Bronchial epithelial cell (primary cell): ENCODE measurements around the gene CCNL1. TPM values are rescaled to one million over a fixed set of nuclear protein-coding genes. Genes with fewer than 3 reads are reported as not detected.

Experiments
- DNase-seq: peaks from one replicate; pipeline ENCODE4 v3.0.0-alpha.2; 2010; ENCODE audit warnings: low read depth
- FAIRE-seq: peaks from 2 replicates; lab custom pipeline; 2011; peaks lifted over from hg19 to GRCh38; lab: Jason Lieb, UNC
- H3K27me3 ChIP-seq: 2 replicates; pipeline ENCODE4 v1.5.1; 2011; ENCODE audit warnings: low read length; ENCODE audit not compliant: control insufficient read depth, insufficient read depth
- H3K36me3 ChIP-seq: 2 replicates; pipeline ENCODE4 v1.5.1; 2011; ENCODE audit warnings: low read length; ENCODE audit not compliant: control insufficient read depth, insufficient read depth
- H3K4me3 ChIP-seq: 2 replicates; pipeline ENCODE4 v1.5.1; 2011; ENCODE audit warnings: mild to moderate bottlenecking, low read depth, low read length, control low read depth
- CTCF ChIP-seq: IDR thresholded peaks from 2 replicates; pipeline ENCODE4 v1.5.1; 2011; ENCODE audit warnings: mild to moderate bottlenecking, moderate library complexity, low read length, control low read depth, inconsistent platforms; ENCODE audit not compliant: insufficient read depth, severe bottlenecking
- total RNA-seq: library from RNA; depleted of rRNA; stranded (reverse); fragments of >200 nt; gene quantifications from 2 replicates; pipeline ENCODE4 v1.2.1, GENCODE V29; 2014

The CCNL1 gene
- total RNA-seq, 1 donor from 2014 or later: 107 TPM

DNA sequence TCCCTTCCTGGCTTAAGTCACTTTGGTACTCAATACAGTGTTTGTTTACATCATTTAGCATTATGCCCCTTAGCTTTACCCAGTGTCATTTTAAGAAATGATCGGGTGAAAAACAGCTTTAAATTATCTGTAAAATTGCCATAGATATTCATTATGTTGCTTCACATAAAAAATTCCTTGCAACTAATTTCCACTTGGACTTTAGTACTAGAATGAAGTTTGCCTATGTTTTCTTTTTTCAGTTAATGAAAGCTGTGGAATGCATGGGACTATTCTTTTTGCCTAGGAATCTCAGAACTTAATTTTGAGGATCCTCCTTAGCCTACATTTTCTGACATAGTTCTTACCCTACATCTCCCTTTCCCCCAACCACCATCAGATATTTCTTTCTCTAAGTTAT, 38.4 kb downstream of the CCNL1 start:
- H3K4me3 ChIP-seq: no peak overlapping the region
- no peaks in the 10 kb centered on the region for H3K27me3 ChIP-seq
- no peaks in the 10 kb centered on the region for H3K36me3 ChIP-seq
- no peak for TF ChIP-seq CTCF
- DNase-seq (no peak), FAIRE-seq (no peak)

DNA sequence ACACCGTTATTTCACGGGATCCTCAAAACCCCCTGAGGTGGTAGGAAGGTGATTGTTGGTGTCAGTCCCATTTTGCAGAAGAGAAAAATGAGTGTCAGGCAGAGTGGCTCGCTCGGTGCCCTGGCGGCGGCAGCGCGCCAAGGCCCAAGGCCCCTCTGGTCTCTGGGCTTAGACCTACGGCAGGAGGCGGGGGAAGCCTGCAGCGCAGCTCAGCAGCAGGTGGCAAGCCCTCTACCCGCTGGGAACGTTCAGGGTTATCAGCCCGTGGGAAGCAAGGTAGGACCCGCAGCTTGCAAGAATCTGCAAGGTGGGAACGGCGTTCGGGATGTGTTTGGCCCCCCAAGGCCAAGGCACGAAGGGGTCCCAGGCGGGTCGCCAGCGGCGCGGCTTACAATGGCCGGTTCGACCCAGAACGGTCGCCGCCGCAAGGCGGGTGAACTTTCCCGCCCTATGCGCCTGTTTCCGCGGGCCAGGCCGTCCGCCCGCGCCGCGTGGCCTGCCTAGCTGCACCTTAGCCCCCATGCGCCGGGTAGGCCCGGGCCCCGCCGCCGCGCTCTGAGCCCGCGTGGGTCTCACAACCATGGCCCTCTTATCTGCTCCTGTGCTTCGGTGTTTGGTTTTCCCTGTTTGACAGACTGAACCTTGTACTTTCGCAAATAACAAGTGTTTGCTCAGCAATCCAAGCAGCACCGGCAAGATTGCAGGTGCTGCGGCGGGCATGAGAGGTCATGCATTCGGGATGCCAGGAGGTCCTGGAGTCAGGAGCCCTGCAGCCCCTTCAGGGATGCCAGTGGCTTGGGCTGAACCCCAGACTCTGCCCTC, 39.7 kb downstream of the CCNL1 start:
- H3K27me3 ChIP-seq: no peaks in the 10 kb centered on the region
- DNase-seq: no peak
- no peak overlapping the region for H3K4me3 ChIP-seq
- no peak for FAIRE-seq
- no peaks in the 10 kb centered on the region for H3K36me3 ChIP-seq
- TF ChIP-seq CTCF: peak; percentile 4

DNA sequence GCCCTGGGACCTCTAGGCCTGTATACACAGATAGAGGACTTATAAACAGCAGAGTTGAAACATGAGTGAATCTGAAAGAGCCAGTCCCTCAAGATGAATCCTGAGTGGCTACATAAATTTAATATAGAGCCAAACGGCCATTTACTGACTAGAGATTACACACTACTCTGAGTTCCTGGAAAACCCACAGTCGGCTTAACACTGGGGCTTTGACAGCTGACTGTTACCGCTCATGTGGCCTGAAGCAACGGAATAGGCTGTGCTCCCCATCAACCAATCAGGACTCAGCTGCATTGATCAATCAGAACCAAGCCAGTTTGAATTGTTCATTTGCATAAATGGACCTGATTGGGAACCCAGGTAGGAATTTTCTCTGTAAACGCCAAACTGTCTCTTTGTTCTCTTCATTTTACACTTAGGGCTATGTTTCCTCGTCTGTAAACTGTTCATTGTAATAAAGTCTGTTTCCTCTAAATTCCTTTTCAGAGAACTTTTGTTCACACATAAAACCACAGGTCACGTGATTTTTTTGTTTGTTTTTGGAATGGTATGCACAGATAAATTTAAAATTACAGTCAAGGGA, 40.5 kb downstream of the CCNL1 start:
- no peak overlapping the region for H3K4me3 ChIP-seq
- H3K36me3 ChIP-seq: no peaks in the 10 kb centered on the region
- DNase-seq: no peak
- no peaks in the 10 kb centered on the region for H3K27me3 ChIP-seq
- FAIRE-seq: no peak
- TF ChIP-seq CTCF: no peak

GRCh38 chr3:157117875-157118654, 41.9 kb downstream of the CCNL1 start:
- DNase-seq (no peak), FAIRE-seq (no peak)
- H3K36me3 ChIP-seq: no peaks in the 10 kb centered on the region

GRCh38 chr3:157117206-157117605, 42.7 kb downstream of the CCNL1 start:
- no peak overlapping the region for H3K4me3 ChIP-seq
- no peak for TF ChIP-seq CTCF
- no peaks in the 10 kb centered on the region for H3K36me3 ChIP-seq
- DNase-seq (no peak), FAIRE-seq (no peak)
- no peaks in the 10 kb centered on the region for H3K27me3 ChIP-seq

More at GRCh38 chr3:157117875-157118654, 41.9 kb downstream of the CCNL1 start:
- TF ChIP-seq CTCF: no peak
- Histone ChIP-seq H3K4me3 (no peak overlapping the region), H3K27me3 (no peaks in the 10 kb centered on the region)
